ENCODE measurements around the gene SDK1.

The SDK1 gene

GRCh38 chr7:4151524-4151923 is 850.5 kb downstream of the SDK1 start:
- DNase-seq = no peak

GRCh38 chr7:4151926-4152549 is 851.0 kb downstream of the SDK1 start:
- no peak for DNase-seq

- no peak for DNase-seq
These were observed 854.0 kb downstream of the SDK1 start for GRCh38 chr7:4154882-4155535.

- DNase-seq = no peak
These were observed 855.1 kb downstream of the SDK1 start for GRCh38 chr7:4156190-4156589.

GRCh38 chr7:4157651-4158050 is 856.6 kb downstream of the SDK1 start:
- no peak for DNase-seq

- no peak for DNase-seq
These were observed 857.5 kb downstream of the SDK1 start for GRCh38 chr7:4158441-4159153.

GRCh38 chr7:4159154-4159501 is 858.1 kb downstream of the SDK1 start:
- no peak for DNase-seq

- DNase-seq = no peak
These were observed 858.9 kb downstream of the SDK1 start for GRCh38 chr7:4159761-4160554.

- no peak for DNase-seq
These were observed 862.0 kb downstream of the SDK1 start for GRCh38 chr7:4162884-4163564.

GRCh38 chr7:4163565-4164203 is 862.6 kb downstream of the SDK1 start:
- DNase-seq = no peak

- no peak for DNase-seq
These were observed 863.5 kb downstream of the SDK1 start for GRCh38 chr7:4164556-4164955.

GRCh38 chr7:4166340-4166739 is 865.3 kb downstream of the SDK1 start:
- DNase-seq = no peak

- no peak for DNase-seq
These were observed 865.8 kb downstream of the SDK1 start for GRCh38 chr7:4166807-4167206.

GRCh38 chr7:4167385-4167910 is 866.4 kb downstream of the SDK1 start:
- DNase-seq = no peak

GRCh38 chr7:4168041-4168440 is 867.0 kb downstream of the SDK1 start:
- no peak for DNase-seq

- DNase-seq = no peak
These were observed 867.5 kb downstream of the SDK1 start for GRCh38 chr7:4168541-4168940.

- no peak for DNase-seq
These were observed 868.4 kb downstream of the SDK1 start for GRCh38 chr7:4169455-4169854.

GRCh38 chr7:4170997-4171786 is 870.1 kb downstream of the SDK1 start:
- no peak for DNase-seq

- no peak for DNase-seq
These were observed 871.8 kb downstream of the SDK1 start for GRCh38 chr7:4172883-4173282.

- DNase-seq = no peak
These were observed 872.6 kb downstream of the SDK1 start for GRCh38 chr7:4173615-4174014.

GRCh38 chr7:4174016-4174415 is 873.0 kb downstream of the SDK1 start:
- DNase-seq = no peak

Measured in inflammatory macrophage treated with lipopolysaccharide for 1 hour (primary cell).